Fibroblast of pulmonary artery (primary cell): Measurements from ENCODE around the gene TSKS.

ENCODE experiments used
- DNase-seq: peaks from one replicate; pipeline ENCODE4 v3.0.0-alpha.2; 2010; ENCODE audit warnings: low read depth
- H3K4me3 ChIP-seq: replicated peaks from 2 replicates; pipeline ENCODE4 v1.5.1; 2011; ENCODE audit warnings: low read depth, mild to moderate bottlenecking, control low read depth, low read length, moderate library complexity
- CTCF ChIP-seq: IDR thresholded peaks from 2 replicates; pipeline ENCODE4 v1.5.1; 2011; ENCODE audit warnings: mild to moderate bottlenecking, control low read depth, low read length, inconsistent platforms; ENCODE audit errors: missing control alignments

The TSKS gene

DNA sequence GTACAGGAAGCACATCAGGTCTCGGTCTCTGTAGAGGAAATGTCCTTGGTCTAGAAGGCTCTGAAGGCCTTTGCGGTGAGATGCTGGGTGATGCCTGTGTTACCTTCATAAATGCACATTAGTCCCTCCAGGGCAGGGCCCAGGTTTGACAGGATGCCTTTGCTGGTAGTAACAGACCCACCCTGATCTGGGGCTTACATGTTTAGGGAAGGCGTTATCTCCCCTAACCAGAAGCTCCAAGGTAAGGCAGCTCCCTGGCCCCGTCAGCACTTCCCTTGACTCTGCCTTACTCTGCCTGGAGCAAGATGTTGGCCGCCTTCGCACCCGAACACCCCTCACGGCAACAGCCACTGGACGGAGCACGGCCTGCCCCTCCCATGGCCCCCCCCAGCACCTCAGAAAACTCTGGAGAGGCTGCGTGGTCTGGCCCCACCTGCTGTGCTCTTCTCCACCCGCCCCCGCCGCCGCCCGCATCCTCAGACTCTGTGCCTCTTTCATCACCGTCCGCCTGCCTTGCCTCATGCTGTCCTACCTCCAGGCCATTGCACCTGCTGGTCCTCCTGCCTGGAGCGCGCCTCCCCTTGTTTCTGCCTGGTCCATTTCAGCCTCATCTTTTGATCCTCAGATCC, 12.8 kb upstream of the TSKS start:
- no peak for TF ChIP-seq CTCF
- no peak overlapping the region for H3K4me3 ChIP-seq
- no peak for DNase-seq

GRCh38 chr19:49774969-49775368, 11.9 kb upstream of the TSKS start:
- no peak for TF ChIP-seq CTCF
- H3K4me3 ChIP-seq, result no peak overlapping the region
- no peak for DNase-seq

DNA sequence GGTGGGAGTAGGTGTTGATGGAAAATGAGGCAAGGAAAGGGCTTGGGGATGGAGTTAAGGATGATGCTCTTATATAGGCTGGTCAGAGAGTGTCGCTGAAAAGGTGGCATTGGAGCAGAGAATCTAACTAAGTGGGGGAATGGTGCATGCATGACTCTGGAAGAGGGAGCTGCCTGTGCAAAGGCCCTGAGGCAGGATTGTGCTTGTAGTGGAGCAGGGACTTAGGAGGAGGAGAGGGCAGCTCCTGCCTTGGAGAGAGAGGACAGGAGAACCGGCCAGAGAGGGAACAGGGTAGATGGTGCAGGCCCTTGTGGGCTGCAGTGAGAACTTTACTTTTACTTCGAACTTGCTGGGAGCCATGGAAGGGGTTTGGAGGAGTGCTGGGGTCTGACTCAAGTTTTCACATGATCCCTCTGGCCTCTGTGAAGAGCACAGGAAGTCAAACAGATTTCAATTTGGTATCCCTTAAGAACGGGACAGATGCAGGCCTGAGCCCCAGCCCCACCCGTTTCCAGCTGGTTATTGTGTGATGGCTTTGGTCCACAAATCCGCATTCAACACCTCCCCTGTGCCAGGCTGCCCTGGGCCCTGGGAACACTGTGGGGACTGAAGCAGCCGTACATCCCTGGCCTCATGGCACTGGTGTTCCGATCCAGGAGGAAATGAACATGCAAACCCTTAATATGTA, 10.7 kb upstream of the TSKS start:
- no peak for DNase-seq
- TF ChIP-seq CTCF, result no peak
- H3K4me3 ChIP-seq, result no peak overlapping the region

- no peak for DNase-seq
- no peak for TF ChIP-seq CTCF
Measured at GRCh38 chr19:49772850-49773432, 9.8 kb upstream of the TSKS start.

GRCh38 chr19:49771674-49772139, 8.6 kb upstream of the TSKS start:
- no peak for TF ChIP-seq CTCF
- H3K4me3 ChIP-seq, result no peak overlapping the region
- DNase-seq, result no peak

More at GRCh38 chr19:49772850-49773432, 9.8 kb upstream of the TSKS start:
- no peak overlapping the region for H3K4me3 ChIP-seq

DNA sequence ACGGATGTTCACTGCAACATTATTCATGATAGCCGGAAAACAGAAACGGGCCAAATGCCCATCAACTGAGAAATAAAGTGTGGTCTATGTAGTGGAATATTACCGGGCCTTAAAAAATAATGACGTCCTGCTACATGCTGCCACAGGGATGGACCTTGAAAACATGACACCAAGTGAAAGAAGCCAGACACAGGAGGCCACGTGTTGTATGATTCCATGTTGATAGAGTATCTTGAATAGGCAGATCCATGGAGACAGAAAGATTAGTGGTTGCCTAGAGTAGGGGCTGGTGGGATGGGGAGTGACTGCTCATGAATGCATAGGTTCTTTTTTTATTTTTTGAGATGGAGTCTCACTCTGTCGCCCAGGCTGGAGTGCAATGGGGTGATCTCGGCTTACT, 7.4 kb upstream of the TSKS start:
- H3K4me3 ChIP-seq, result no peak overlapping the region
- no peak for TF ChIP-seq CTCF
- no peak for DNase-seq
